ENCODE results near the gene IQSEC3. TPM values are rescaled to one million over a fixed set of nuclear protein-coding genes. Genes with fewer than 3 reads are reported as not detected.

The IQSEC3 gene
- total and polyA plus RNA-seq, 10 of the 15 experiments (the other 5 are each of a cell fraction or from before 2014, with no cell fraction given): not detected

- in situ Hi-C loops (cut with MboI): no loop called here
- intact Hi-C loops (cut with micrococcal nuclease; ENCODE audit: unreplicated experiment): no loop called here
- H3K9me3 ChIP-seq (replicated peaks; ENCODE audit: control insufficient read depth, insufficient read depth, low read length): no peaks in the 10 kb centered on the region
- FAIRE-seq: no peak
- 32% methylated on average over 8 of the region's 8 CpGs for WGBS (ENCODE audit: insufficient coverage, insufficient replicate concordance, low lambda C conversion rate, missing lambda C conversion rate)
- ChIA-PET RAD21 (ENCODE audit: unreplicated experiment) (no interaction called here), SMC1A (ENCODE audit: uncharacterized antibody, unreplicated experiment) (no interaction called here), POLR2A (no interaction called here), CTCF (no interaction called here)
- H3K27ac ChIP-seq (ENCODE audit: control insufficient read depth, insufficient read depth): no peak overlapping the region
- H4K20me1 ChIP-seq (ENCODE audit: control insufficient read depth, insufficient read depth): no peaks in the 10 kb centered on the region
- no peaks in the 10 kb centered on the region for H3K36me3 ChIP-seq (ENCODE audit: control insufficient read depth in 2 of 2, insufficient read depth in 2 of 2, low read length in 1 of 2)
- H3K79me2 ChIP-seq (ENCODE audit: control insufficient read depth, insufficient read depth, low read length): no peaks in the 10 kb centered on the region
- H3K4me2 ChIP-seq (ENCODE audit: control insufficient read depth, insufficient read depth): no peak overlapping the region
- peaks cover 0 to 9% of the 10 kb centered on the region in 2 experiments; a peak in 2 of 4 replicates for H3K27me3 ChIP-seq (replicated peaks in 1 of 2; ENCODE audit: control insufficient read depth in 2 of 2, insufficient read depth in 2 of 2, low read length in 1 of 2)
- no peak overlapping the region for H3K9ac ChIP-seq (ENCODE audit: control insufficient read depth, insufficient read depth, low read length)
- no peak for DNase-seq (ENCODE audit: low read depth, low spot score)
- no TSS peak for BruUV-seq (replicated peaks)
- no peak for TF ChIP-seq ATF3 (IDR thresholded peaks at IDR 0.05; ENCODE audit: borderline replicate concordance, extremely low read depth, low read depth, low read length)
- TF ChIP-seq SMAD1 (IDR thresholded peaks at IDR 0.05; ENCODE audit: low read depth, partially characterized antibody): no peak
- no peak for TF ChIP-seq YY1 (IDR thresholded peaks at IDR 0.05; ENCODE audit: low read depth, low read length)
- TF ChIP-seq E2F8 (IDR thresholded peaks at IDR 0.05; ENCODE audit: low read depth, partially characterized antibody): no peak
- no peak for ATAC-seq
- H2AFZ ChIP-seq (ENCODE audit: control insufficient read depth, low read depth, low read length): no peak overlapping the region
- no peaks in the 10 kb centered on the region for H3K4me1 ChIP-seq (ENCODE audit: control insufficient read depth, insufficient read depth, low read length)
- H3K4me3 ChIP-seq: no peak overlapping the region
These were observed 134.8 kb downstream of the IQSEC3 start for GRCh38 chr12:201361-201760.
